Endothelial cell of umbilical vein (primary cell): ENCODE results near the gene ABCA7. TPM values are rescaled to one million over a fixed set of nuclear protein-coding genes. Genes with fewer than 3 reads are reported as not detected.

Experiments
- BruUV-seq: library from RNA; stranded (reverse); fragments of 400-500 nt; replicated peaks from 2 replicates; lab custom pipeline; 2021; lab: Mats Ljungman, UMichigan
- CTCF ChIA-PET: fragments of 300-600, 350-600 bp; sonication (Branson Sonifier 250); formaldehyde crosslinking; loops from one replicate; lab custom pipeline; 2021; ENCODE audit warnings: antibody characterized with exemption, inconsistent platforms; lab: Charles Lee
- POLR2A ChIA-PET: fragments of 300-600, 350-600 bp; sonication (Branson Sonifier 250); formaldehyde crosslinking; loops from one replicate; lab custom pipeline; 2021; ENCODE audit warnings: antibody characterized with exemption, inconsistent platforms; lab: Charles Lee
- DNase-seq: peaks from one replicate; pipeline ENCODE4 v3.0.0-alpha.2; 2011; ENCODE audit warnings: low read depth, low spot score
- FAIRE-seq: peaks from 2 replicates; lab custom pipeline; 2011; peaks lifted over from hg19 to GRCh38; lab: Jason Lieb, UNC
- H2AFZ ChIP-seq: 2 replicates; pipeline ENCODE4 v1.6.0; 2012; ENCODE audit warnings: low read depth, low read length, control low read depth, inconsistent platforms
- H3K27ac ChIP-seq: 2 replicates; pipeline ENCODE4 v1.5.1; 2011; ENCODE audit warnings: low read depth, mild to moderate bottlenecking, control low read depth, low read length, moderate library complexity; ENCODE audit not compliant: insufficient read depth
- H3K27me3 ChIP-seq, 2 experiments: 2 replicates each; pipeline versions ENCODE4 v1.6.0 to v1.6.1; 2011; ENCODE audit warnings: low read length in 2 of 2, mixed read lengths in 1 of 2; ENCODE audit not compliant: control insufficient read depth in 2 of 2, insufficient read depth in 2 of 2
- H3K36me3 ChIP-seq, 2 experiments: 2 replicates in 1 of 2; 3 replicates in 1 of 2; pipeline ENCODE4 v1.5.1; 2011; ENCODE audit warnings: low read length in 2 of 2, mild to moderate bottlenecking in 1 of 2, moderate library complexity in 1 of 2; ENCODE audit not compliant: control insufficient read depth in 2 of 2, insufficient read depth in 2 of 2; ENCODE audit errors: extremely low read depth in 1 of 2
- H3K4me1 ChIP-seq: 3 replicates; pipeline ENCODE4 v1.5.1; 2011; ENCODE audit warnings: mild to moderate bottlenecking, low read length; ENCODE audit not compliant: control insufficient read depth, insufficient read depth; ENCODE audit errors: extremely low read depth
- H3K4me2 ChIP-seq: 2 replicates; pipeline ENCODE4 v1.6.1; 2011; ENCODE audit warnings: low read length, control low read depth, mixed read lengths; ENCODE audit not compliant: insufficient read depth
- H3K4me3 ChIP-seq, 3 experiments: fragments of 200-600 bp in 1 of 3; sonication (generic), shearing (Covaris generic) in 1 of 3; replicated peaks in 1 of 3; 2 replicates each; pipeline ENCODE4 v1.5.1; 2011 to 2016; ENCODE audit warnings: control low read depth in 3 of 3, low read length in 3 of 3, mild to moderate bottlenecking in 2 of 3, inconsistent platforms in 1 of 3, low read depth in 1 of 3, moderate library complexity in 1 of 3; ENCODE audit not compliant: insufficient read depth in 1 of 3
- H3K79me2 ChIP-seq: 2 replicates; pipeline ENCODE4 v1.6.0; 2012; ENCODE audit warnings: low read length, inconsistent platforms; ENCODE audit not compliant: control insufficient read depth, insufficient read depth
- H3K9ac ChIP-seq: replicated peaks from 2 replicates; pipeline ENCODE3; 2011; ENCODE audit warnings: low read length, control low read depth; ENCODE audit not compliant: insufficient read depth; ENCODE audit errors: extremely low read depth
- H3K9me1 ChIP-seq: replicated peaks from 3 replicates; pipeline ENCODE4 v1.6.0; 2011; ENCODE audit warnings: mild to moderate bottlenecking, low read length; ENCODE audit not compliant: control insufficient read depth, insufficient read depth; ENCODE audit errors: extremely low read depth
- H3K9me3 ChIP-seq: replicated peaks from 2 replicates; pipeline ENCODE4 v1.5.1; 2012; ENCODE audit warnings: low read length, inconsistent platforms; ENCODE audit not compliant: control insufficient read depth, insufficient read depth
- H4K20me1 ChIP-seq: replicated peaks from 2 replicates; pipeline ENCODE3; 2011; ENCODE audit warnings: mild to moderate bottlenecking, low read length; ENCODE audit not compliant: control insufficient read depth, insufficient read depth; ENCODE audit errors: extremely low read depth
- CTCF ChIP-seq, 2 donors: IDR thresholded peaks; 1 replicate in 1 of 2; 2 replicates in 1 of 2; pipeline ENCODE4 v1.5.1; 2011; ENCODE audit warnings: low read length in 2 of 2, mild to moderate bottlenecking in 2 of 2, moderate library complexity in 2 of 2, control low read depth in 1 of 2, inconsistent platforms in 1 of 2, low read depth in 1 of 2; ENCODE audit not compliant: insufficient read depth in 1 of 2; ENCODE audit errors: extremely low read depth in 1 of 2
- EZH2 ChIP-seq: IDR thresholded peaks from 2 replicates; pipeline ENCODE4 v1.6.1; 2012; ENCODE audit warnings: borderline replicate concordance, low read depth, mild to moderate bottlenecking, moderate library complexity, low read length, inconsistent platforms; ENCODE audit not compliant: severe bottlenecking
- GATA2 ChIP-seq: IDR thresholded peaks from 2 replicates; pipeline ENCODE4 v1.7.0; 2011; ENCODE audit warnings: low read depth, mild to moderate bottlenecking, moderate library complexity, mixed read lengths, low read length; ENCODE audit not compliant: insufficient read length, insufficient read depth
- POLR2AphosphoS5 ChIP-seq: IDR thresholded peaks from 2 replicates; pipeline ENCODE4 v1.6.1; 2012; ENCODE audit warnings: low read depth, mild to moderate bottlenecking, control low read depth, low read length, moderate library complexity; ENCODE audit not compliant: insufficient read depth
- dilution Hi-C: fragments of 300-500 bp; cut with MboI; formaldehyde crosslinking; loops from one replicate; pipeline ENCODE4 v1.15.0; 2019; ENCODE audit warnings: low sequenced_read_pairs; ENCODE audit not compliant: extremely low pct_ligation_motif_present
- intact Hi-C: fragments of 100-400 bp; cut with micrococcal nuclease; formaldehyde crosslinking; loops from one replicate; pipeline ENCODE4 v1.10.0; 2022
- polyA plus RNA-seq, 4 experiments: library from polyadenylated mRNA; depleted of rRNA in 3 of 4; stranded (reverse) in 3 of 4; unstranded in 1 of 4; fragments of >200 nt; gene quantifications; 2 replicates each; pipeline versions ENCODE4 v1.2.1 to v1.2.3, GENCODE V29; 2011 to 2012; ENCODE audit warnings: missing spikeins in 1 of 4
- total RNA-seq: library from RNA; stranded (reverse); gene quantifications from 2 replicates; pipeline ENCODE4 v1.2.3, GENCODE V29; 2021

Gene ABCA7
- total and polyA plus RNA-seq, 2 donors (not counting 3 experiments of a cell fraction or from before 2014, with no cell fraction given) = 5.7 to 9.8 TPM

DNA sequence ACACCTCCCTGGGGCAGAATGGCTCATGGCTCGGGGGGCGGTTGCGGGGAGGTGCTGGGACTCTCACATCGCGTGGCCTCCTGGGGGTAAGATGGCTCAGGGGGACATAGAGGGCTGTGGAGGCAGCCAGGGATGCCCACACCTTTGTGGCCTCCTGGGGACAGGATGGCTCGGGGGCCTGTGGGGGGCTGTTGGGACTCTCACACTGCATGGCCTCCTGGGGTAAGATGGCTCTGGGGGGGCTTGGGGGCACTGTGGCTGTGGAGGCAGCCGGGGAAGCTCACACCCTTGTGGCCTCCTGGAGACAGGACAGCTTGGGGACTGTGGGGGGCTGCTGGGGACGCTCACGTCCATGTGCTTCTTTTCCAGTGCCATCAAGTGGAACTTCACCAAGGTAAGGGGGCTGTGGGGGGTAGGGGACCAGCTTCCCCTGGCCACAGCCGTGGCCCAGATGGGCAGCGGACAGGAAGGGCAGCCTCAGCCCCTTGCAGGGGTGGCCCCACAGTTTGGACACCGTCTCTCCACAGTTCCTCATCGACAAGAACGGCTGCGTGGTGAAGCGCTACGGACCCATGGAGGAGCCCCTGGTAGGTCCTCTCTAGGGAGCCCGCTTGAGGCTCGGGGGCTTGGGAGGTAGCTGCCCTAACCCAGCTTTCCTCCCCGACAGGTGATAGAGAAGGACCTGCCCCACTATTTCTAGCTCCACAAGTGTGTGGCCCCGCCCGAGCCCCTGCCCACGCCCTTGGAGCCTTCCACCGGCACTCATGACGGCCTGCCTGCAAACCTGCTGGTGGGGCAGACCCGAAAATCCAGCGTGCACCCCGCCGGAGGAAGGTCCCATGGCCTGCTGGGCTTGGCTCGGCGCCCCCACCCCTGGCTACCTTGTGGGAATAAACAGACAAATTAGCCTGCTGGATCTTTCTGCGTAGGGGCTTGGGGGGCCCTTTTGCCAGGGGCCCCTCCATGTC, 66.2 kb downstream of the ABCA7 start:
- no peak for DNase-seq
- Histone ChIP-seq H3K36me3 (peaks cover 9 to 29% of the 10 kb centered on the region in 2 experiments), H3K9ac (no peak overlapping the region), H4K20me1 (no peaks in the 10 kb centered on the region), H3K4me1 (peaks cover 27% of the 10 kb centered on the region), H3K79me2 (peaks cover 18% of the 10 kb centered on the region), H3K27me3 (no peaks in the 10 kb centered on the region), H3K9me3 (no peaks in the 10 kb centered on the region), H2AFZ (no peak overlapping the region), H3K27ac (no peak overlapping the region), H3K4me2 (no peak overlapping the region), H3K4me3 (no peak overlapping the region), H3K9me1 (no peaks in the 10 kb centered on the region)
- dilution Hi-C loops = no loop called here
- intact Hi-C loops = loop anchor here (10.0 kb wide), 1 partner anchor 171 kb away; no protein-coding TSS in a partner anchor
- POLR2A ChIA-PET = no interaction called here
- BruUV-seq = TSS peak; percentile 46
- TF ChIP-seq EZH2 (no peak), POLR2AphosphoS5 (peak; percentile 11)
- CTCF ChIA-PET = interaction anchor here (1.0 to 2.3 kb wide), 2 partner anchors 36 to 41 kb away, joined by 3 to 8 read pairs; no protein-coding TSS in a partner anchor
- no peak for FAIRE-seq

DNA sequence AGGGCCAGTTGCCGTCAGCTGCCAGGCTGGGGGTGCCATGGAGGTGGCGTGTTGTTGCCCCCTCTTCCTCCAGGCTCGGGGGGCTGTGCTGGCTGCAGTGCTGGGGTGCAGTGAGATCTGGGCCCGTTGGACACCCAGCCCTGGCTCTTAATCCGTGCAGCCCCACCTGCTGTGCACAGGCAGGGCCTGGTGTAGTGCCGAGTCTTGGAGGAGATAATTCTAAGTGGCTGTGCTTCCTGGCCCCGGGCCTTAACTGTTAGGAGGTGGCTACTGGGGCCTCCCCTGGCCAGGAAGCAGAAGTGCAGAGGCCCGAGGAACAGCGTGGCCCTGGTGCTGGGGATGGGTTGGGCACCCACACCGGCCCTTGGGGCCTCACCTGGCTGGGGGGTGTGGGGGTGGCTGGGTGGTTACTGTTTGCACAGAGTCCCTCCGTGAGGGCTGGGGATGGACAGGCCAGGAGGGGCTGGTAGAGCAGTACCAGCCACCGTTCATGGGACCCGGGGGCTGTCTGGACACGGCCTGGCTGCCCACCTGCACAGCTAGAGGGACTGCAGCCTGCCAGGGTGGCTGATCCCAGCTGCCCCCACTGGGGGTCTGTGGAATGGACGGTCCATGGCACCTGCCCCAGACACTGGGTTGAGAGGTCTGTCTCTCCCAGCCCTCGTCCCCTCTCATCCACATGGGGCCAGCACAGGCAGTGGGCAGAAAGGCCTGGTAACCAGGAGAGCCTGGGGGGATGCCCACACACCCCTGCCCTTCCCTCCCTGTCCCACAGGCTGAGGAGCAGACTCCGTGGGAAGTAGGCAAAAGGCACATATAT, 67.1 kb downstream of the ABCA7 start:
- CTCF ChIA-PET = interaction anchor here (1.2 kb wide), 1 partner anchor 37 kb away, joined by 3 read pairs; no protein-coding TSS in a partner anchor
- Histone ChIP-seq H3K27ac (no peak overlapping the region), H3K79me2 (peaks cover 18% of the 10 kb centered on the region), H2AFZ (no peak overlapping the region), H3K4me1 (peaks cover 19% of the 10 kb centered on the region), H3K9ac (no peak overlapping the region), H4K20me1 (no peaks in the 10 kb centered on the region), H3K4me3 (no peak overlapping the region), H3K36me3 (peaks cover 10 to 29% of the 10 kb centered on the region in 2 experiments), H3K9me1 (no peaks in the 10 kb centered on the region), H3K9me3 (no peaks in the 10 kb centered on the region), H3K4me2 (no peak overlapping the region), H3K27me3 (no peaks in the 10 kb centered on the region)
- TF ChIP-seq GATA2 = no peak
- peak in 1 of 2 donors; percentile 3 for TF ChIP-seq CTCF (IDR thresholded peaks at IDR 0.05; ENCODE audit: extremely low read depth in 1 of 2, insufficient read depth in 1 of 2, low read depth in 1 of 2, low read length in 2 of 2)
- no peak for DNase-seq
- no TSS peak for BruUV-seq
- FAIRE-seq = no peak
- dilution Hi-C loops = no loop called here
- intact Hi-C loops = loop anchor here (10.0 kb wide), 1 partner anchor 172 kb away; no protein-coding TSS in a partner anchor
- POLR2A ChIA-PET = no interaction called here
